ENCODE results near the gene VEGFA. TPM values are rescaled to one million over a fixed set of nuclear protein-coding genes. Genes with fewer than 3 reads are reported as not detected.

VEGFA gene
- total RNA-seq, 2 experiments from 2014 or later = 28.9 to 35.1 TPM

- Mint-ChIP-seq H3K4me3 (no peak overlapping the region), H3K27me3 (peaks cover 4% of the 10 kb centered on the region), H3K9me3 (no peaks in the 10 kb centered on the region), H3K36me3 (no peaks in the 10 kb centered on the region), H3K27ac (no peak overlapping the region), H3K4me1 (ENCODE audit: low read depth) (no peaks in the 10 kb centered on the region)
- CTCF ChIA-PET = no interaction called here
- intact Hi-C loops (cut with micrococcal nuclease) = no loop called here
- POLR2A ChIA-PET = no interaction called here
- DNase-seq = no peak
Measured at GRCh38 chr6:43829470-43829869, 59.5 kb downstream of the VEGFA start.

DNA sequence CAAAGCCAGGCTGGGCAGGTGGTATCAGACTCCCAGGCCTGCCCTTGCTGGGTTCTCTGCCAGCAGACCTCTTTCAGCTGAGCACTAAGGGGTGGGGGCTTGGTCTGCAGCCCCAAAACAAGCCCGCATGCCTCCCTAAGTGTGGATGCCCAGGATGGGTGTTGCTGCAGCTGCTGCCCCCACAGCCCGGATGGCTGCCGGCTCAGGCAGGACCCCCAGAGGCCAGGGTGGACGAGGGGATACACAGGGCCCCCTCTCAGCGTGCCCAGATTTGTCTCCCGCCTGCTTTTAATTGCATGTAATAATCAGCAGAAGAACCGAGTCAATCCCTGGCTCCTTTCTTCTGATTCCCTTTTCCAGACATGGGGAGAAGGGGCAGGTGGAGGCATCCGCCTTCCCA, 60.8 kb downstream of the VEGFA start:
- H3K9me3 Mint-ChIP-seq = no peaks in the 10 kb centered on the region
- no peak for DNase-seq
- H3K36me3 Mint-ChIP-seq = no peaks in the 10 kb centered on the region
- ChIA-PET POLR2A (no interaction called here), CTCF (no interaction called here)
- H3K4me3 Mint-ChIP-seq = no peak overlapping the region
- no peaks in the 10 kb centered on the region for H3K4me1 Mint-ChIP-seq (ENCODE audit: low read depth)
- peaks cover 3% of the 10 kb centered on the region for H3K27me3 Mint-ChIP-seq
- H3K27ac Mint-ChIP-seq = no peak overlapping the region
- intact Hi-C loops (cut with micrococcal nuclease) = no loop called here

DNA sequence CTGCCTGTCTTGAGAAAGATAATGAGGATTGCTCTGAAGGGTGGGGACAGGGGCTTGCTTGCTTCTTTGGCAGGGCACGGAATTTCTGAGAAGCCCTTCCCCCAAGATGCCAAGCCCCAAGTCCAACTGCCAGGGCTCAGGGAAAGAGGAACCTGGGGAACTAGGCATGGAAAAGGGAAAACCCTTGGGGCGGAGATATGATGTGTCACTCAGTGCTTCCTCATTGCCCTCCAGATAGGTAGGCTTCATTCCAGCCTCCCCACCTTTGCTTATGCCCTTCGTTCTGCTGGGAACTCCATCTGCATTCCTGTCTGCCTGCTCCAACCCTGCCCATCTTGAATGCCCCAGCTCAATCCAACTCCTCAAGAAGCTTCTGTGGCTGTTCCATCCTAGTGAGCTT, 61.2 kb downstream of the VEGFA start:
- Mint-ChIP-seq H3K36me3 (no peaks in the 10 kb centered on the region), H3K4me1 (ENCODE audit: low read depth) (no peaks in the 10 kb centered on the region), H3K27me3 (peaks cover 3% of the 10 kb centered on the region), H3K4me3 (no peak overlapping the region), H3K9me3 (no peaks in the 10 kb centered on the region), H3K27ac (no peak overlapping the region)
- CTCF ChIA-PET = no interaction called here
- DNase-seq = no peak
- POLR2A ChIA-PET = no interaction called here
- intact Hi-C loops (cut with micrococcal nuclease) = no loop called here

DNA sequence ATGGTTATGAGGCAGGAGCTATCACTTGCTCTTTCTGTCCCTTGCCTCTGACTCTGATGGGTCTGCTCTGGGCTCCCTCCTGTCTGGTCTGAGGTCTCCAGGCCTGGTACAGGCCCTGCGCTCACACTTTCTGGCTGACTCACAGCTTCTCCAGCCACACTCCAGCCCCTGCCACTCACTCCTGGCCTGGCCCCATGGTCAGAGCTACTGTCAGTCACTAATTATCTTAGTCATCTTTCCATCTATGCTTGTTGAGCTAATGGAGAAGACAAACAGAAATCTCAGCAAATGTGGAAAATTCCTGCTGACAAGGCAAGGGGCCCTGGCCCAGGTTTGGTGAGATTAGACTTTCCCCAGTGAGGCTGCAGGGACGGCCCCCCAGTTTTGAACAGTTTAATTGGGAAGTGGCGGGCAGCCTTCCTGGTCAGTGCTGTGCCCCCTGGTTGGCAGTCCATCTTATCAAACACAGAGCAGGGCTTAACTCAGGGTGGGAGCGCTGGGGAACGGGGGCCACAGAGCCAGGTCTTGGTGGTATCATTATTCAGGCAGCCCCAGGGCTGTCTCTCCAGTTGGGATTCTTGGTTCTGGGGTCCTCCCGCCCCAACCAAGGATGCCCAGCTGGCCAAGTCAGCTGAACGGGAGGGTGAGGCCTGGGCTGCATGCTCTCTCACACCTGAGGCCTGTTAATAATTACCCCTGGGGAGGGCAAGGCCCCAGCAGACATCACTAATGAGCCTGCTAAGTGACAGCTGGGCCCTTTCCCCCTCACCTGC, 63.4 kb downstream of the VEGFA start:
- Mint-ChIP-seq H3K4me3 (no peak overlapping the region), H3K27me3 (peaks cover 3% of the 10 kb centered on the region), H3K9me3 (no peaks in the 10 kb centered on the region), H3K36me3 (no peaks in the 10 kb centered on the region), H3K27ac (no peak overlapping the region), H3K4me1 (ENCODE audit: low read depth) (no peaks in the 10 kb centered on the region)
- no peak for DNase-seq
- intact Hi-C loops (cut with micrococcal nuclease) = no loop called here
- ChIA-PET CTCF (interaction anchor here (0.6 kb wide), 1 partner anchor 1729 kb away, joined by 4 read pairs; no protein-coding TSS in a partner anchor), POLR2A (no interaction called here)

DNA sequence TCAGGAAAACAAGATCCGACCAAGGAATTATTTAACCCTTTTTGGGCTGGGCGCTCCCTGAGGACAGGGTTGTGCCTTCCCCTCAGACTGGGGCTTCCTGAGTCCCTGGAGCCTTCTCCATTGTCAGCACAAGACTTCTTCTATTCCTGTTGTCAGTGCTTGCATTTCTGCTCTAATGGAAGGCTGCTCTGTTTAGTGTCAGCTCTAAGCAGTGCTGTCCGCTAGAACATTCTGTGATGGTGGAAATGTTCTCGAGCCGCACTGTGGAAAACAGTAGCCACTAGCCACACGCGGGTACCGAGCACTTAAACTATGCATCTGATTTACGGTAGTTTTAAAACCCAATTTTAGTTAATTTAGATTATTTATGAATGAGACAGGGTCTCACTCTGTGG, 64.0 kb downstream of the VEGFA start:
- intact Hi-C loops (cut with micrococcal nuclease) = no loop called here
- DNase-seq = no peak
- POLR2A ChIA-PET = no interaction called here
- Mint-ChIP-seq H3K4me3 (no peak overlapping the region), H3K9me3 (no peaks in the 10 kb centered on the region), H3K27me3 (peaks cover 3% of the 10 kb centered on the region), H3K36me3 (no peaks in the 10 kb centered on the region), H3K27ac (no peak overlapping the region), H3K4me1 (ENCODE audit: low read depth) (no peaks in the 10 kb centered on the region)
- CTCF ChIA-PET = interaction anchor here (0.6 kb wide), 1 partner anchor 1729 kb away, joined by 4 read pairs; no protein-coding TSS in a partner anchor

- Mint-ChIP-seq H3K4me3 (no peak overlapping the region), H3K27ac (no peak overlapping the region), H3K9me3 (no peaks in the 10 kb centered on the region), H3K27me3 (no peaks in the 10 kb centered on the region), H3K4me1 (ENCODE audit: low read depth) (no peaks in the 10 kb centered on the region), H3K36me3 (no peaks in the 10 kb centered on the region)
- ChIA-PET CTCF (no interaction called here), POLR2A (no interaction called here)
- intact Hi-C loops (cut with micrococcal nuclease) = no loop called here
- DNase-seq = no peak
Measured at GRCh38 chr6:43834528-43835155, 64.6 kb downstream of the VEGFA start.

- DNase-seq = no peak
- Mint-ChIP-seq H3K4me3 (no peak overlapping the region), H3K36me3 (no peaks in the 10 kb centered on the region), H3K4me1 (ENCODE audit: low read depth) (no peaks in the 10 kb centered on the region), H3K27ac (no peak overlapping the region), H3K27me3 (no peaks in the 10 kb centered on the region), H3K9me3 (no peaks in the 10 kb centered on the region)
- intact Hi-C loops (cut with micrococcal nuclease) = no loop called here
- ChIA-PET CTCF (no interaction called here), POLR2A (no interaction called here)
Measured at GRCh38 chr6:43835872-43836419, 65.9 kb downstream of the VEGFA start.

Other genes with a start within 250 kb of the VEGFA start
- 10 to 100 TPM; 83.7 to 97.9 TPM for gene XPO5, start 194.2 kb upstream of the VEGFA start, total RNA-seq
- 10 to 100 TPM; 52.1 to 52.5 TPM for gene POLH, start 194.0 kb upstream of the VEGFA start, total RNA-seq
- gene GTPBP2, start 140.9 kb upstream of the VEGFA start, total RNA-seq = 10 to 100 TPM; 72.6 to 72.8 TPM
- 10 to 100 TPM; 29.1 to 31.6 TPM for gene MAD2L1BP, start 134.4 kb upstream of the VEGFA start, total RNA-seq
- gene RSPH9, start 125.2 kb upstream of the VEGFA start, total RNA-seq = not detected
- 10 to 100 TPM; 46.9 to 50.5 TPM for gene MRPS18A, start 82.4 kb upstream of the VEGFA start, total RNA-seq

Data from activated CD4-positive, alpha-beta memory T cell treated with anti-CD3 and anti-CD28 coated beads for 36 hours (primary cell).